Activated CD4-positive, alpha-beta T cell treated with anti-CD3 and anti-CD28 coated beads, Interleukin-2, amount 10 ng/mL, durations not matched to agents 7 days and 5 days (primary cell): ENCODE measurements around the gene RREB1. TPM values are rescaled to one million over a fixed set of nuclear protein-coding genes. Genes with fewer than 3 reads are reported as not detected.

Source experiments
- CTCF ChIA-PET: fragments of 350-600 bp; sonication (Branson Sonifier 250); formaldehyde crosslinking; loops from one replicate; lab custom pipeline; 2021; ENCODE audit warnings: antibody characterized with exemption; lab: Charles Lee
- POLR2A ChIA-PET: fragments of 350-600 bp; sonication (Branson Sonifier 250); formaldehyde crosslinking; loops from one replicate; lab custom pipeline; 2021; ENCODE audit warnings: antibody characterized with exemption; lab: Charles Lee
- DNase-seq: peaks from one replicate; pipeline ENCODE4 v3.0.0-alpha.2; 2020
- H3K27ac Mint-ChIP-seq: one replicate; pipeline ENCODE4 v1.8.0; 2021; ENCODE audit warnings: mild to moderate bottlenecking, moderate library complexity, mixed read lengths
- H3K27me3 Mint-ChIP-seq: one replicate; pipeline ENCODE4 v1.8.0; 2021; ENCODE audit warnings: mixed read lengths
- H3K36me3 Mint-ChIP-seq: one replicate; pipeline ENCODE4 v1.8.0; 2021; ENCODE audit warnings: low read depth, mixed read lengths
- H3K4me1 Mint-ChIP-seq: one replicate; pipeline ENCODE4 v1.8.0; 2021; ENCODE audit warnings: mixed read lengths
- H3K4me3 Mint-ChIP-seq: one replicate; pipeline ENCODE4 v1.8.0; 2021; ENCODE audit warnings: mild to moderate bottlenecking, moderate library complexity, mixed read lengths
- H3K9me3 Mint-ChIP-seq: one replicate; pipeline ENCODE4 v1.8.0; 2021; ENCODE audit warnings: mixed read lengths
- total RNA-seq, 2 experiments: library from RNA; stranded (reverse); gene quantifications; one replicate each; pipeline ENCODE4 v1.2.3, GENCODE V29; 2021

Gene RREB1
- total RNA-seq, 2 experiments from 2014 or later: 27.2 to 30.1 TPM

DNA sequence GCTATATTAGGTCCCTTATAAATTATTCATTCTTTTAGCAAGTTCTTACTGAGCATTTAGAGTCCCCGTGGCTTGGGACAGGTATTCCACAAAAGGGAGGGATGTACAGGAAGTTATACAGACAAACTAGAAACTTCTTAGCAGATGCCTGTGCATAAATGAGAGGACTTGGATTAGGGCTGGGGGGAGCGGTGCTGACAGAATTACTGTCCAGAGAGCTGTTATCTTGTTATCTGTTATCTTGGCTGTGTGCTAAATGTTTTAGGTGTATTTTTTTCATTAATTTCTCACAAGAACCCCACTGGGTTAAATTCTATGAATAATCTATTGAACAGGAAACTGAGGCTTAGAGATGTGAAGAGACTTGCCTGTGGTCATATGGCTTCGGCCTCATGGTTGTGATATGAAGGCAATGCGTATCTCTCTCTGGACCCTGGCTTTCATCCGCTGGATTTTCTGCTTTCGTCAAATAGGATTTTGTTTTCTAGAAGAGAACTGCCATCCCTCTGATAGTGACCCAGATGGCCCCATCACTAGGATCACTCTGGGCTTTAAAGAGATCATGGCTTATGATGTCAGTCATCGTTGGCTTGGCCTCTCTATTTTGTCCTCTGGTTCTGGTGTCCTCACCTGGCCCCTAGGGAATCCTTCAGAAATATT, 32.3 kb upstream of the RREB1 start:
- Mint-ChIP-seq H3K27ac (no peak overlapping the region), H3K36me3 (no peaks in the 10 kb centered on the region), H3K9me3 (no peaks in the 10 kb centered on the region), H3K4me3 (no peak overlapping the region), H3K27me3 (peaks cover 49% of the 10 kb centered on the region), H3K4me1 (peaks cover 22% of the 10 kb centered on the region)
- ChIA-PET POLR2A (interaction anchor here (0.6 kb wide), 1 partner anchor 187 kb away, joined by 6 read pairs; no protein-coding TSS in a partner anchor), CTCF (no interaction called here)
- no peak for DNase-seq

DNA sequence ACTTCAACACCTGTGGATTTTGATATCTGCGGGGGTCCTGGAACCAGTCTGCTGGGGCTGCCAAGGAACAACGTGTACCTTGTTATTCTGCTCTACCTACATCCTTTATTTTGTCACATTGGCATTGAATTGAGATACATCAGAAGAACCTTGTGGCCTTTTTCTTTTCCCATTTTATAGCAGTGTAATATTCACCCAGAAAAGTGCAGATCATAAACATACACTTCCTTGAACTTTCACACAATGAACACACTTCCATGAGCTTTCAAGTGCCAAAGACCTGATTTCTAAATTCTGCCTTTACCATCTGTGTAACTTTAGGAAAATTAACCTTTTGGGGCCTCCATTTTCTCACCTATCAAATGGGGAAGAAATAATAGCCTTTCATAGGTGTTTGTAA, 29.9 kb upstream of the RREB1 start:
- H3K4me3 Mint-ChIP-seq: no peak overlapping the region
- H3K36me3 Mint-ChIP-seq: no peaks in the 10 kb centered on the region
- peaks cover 46% of the 10 kb centered on the region for H3K27me3 Mint-ChIP-seq
- no peak overlapping the region for H3K27ac Mint-ChIP-seq
- no peak for DNase-seq
- ChIA-PET CTCF (interaction anchor here (1.5 kb wide), 1 partner anchor 10 kb away, joined by 3 read pairs; no protein-coding TSS in a partner anchor), POLR2A (interaction anchor here (0.6 kb wide), 2 partner anchors 92 to 99 kb away, joined by 3 to 4 read pairs; no protein-coding TSS in a partner anchor)
- peaks cover 21% of the 10 kb centered on the region for H3K4me1 Mint-ChIP-seq
- H3K9me3 Mint-ChIP-seq: no peaks in the 10 kb centered on the region

DNA sequence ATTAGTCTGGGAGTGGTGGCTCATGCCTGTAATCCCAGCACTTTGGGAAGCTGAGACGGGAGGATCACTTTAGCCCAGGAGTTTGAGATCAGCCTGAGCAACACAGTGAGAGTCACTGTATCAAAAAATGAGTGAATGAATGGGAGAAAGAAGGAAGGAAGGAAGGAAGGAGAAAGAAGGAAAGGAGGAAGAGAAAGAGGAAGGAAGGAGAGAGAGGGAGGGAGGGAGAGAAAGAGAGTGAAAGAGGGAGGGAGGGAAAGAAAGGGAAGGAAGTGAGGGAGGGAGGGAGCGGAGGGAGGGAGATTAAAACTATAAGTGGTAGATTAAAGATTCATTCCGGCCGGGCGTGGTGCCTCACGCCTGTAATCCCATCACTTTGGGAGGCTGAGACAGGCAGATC, 28.9 kb upstream of the RREB1 start:
- Mint-ChIP-seq H3K27me3 (peaks cover 47% of the 10 kb centered on the region), H3K9me3 (no peaks in the 10 kb centered on the region), H3K36me3 (no peaks in the 10 kb centered on the region), H3K4me1 (peaks cover 11% of the 10 kb centered on the region), H3K4me3 (no peak overlapping the region), H3K27ac (no peak overlapping the region)
- DNase-seq: no peak
- ChIA-PET POLR2A (no interaction called here), CTCF (interaction anchor here (1.5 kb wide), 1 partner anchor 9 kb away, joined by 3 read pairs; no protein-coding TSS in a partner anchor)

DNA sequence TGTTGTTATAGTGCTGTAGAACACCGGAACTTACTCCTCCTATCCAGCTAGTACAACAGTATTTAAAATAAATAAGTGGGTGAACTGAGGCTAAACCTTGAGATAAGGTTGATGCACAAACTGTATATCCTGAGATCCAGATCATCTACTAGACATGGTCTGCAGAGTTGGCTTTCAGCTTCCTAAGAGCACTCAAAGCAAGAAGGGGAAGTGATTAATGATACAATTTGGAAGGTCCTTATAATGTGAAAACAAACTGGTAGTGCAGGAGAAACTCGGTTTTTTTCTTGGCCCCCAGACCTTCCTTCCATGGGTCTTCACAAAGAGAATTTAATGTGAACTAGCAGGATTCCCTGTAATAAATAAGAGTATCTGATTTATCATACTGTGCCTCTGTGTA, 27.4 kb upstream of the RREB1 start:
- DNase-seq: no peak
- no peak overlapping the region for H3K4me3 Mint-ChIP-seq
- H3K36me3 Mint-ChIP-seq: no peaks in the 10 kb centered on the region
- peaks cover 51% of the 10 kb centered on the region for H3K27me3 Mint-ChIP-seq
- CTCF ChIA-PET: interaction anchor here (0.5 kb wide), 1 partner anchor 34 kb away, joined by 3 read pairs; no protein-coding TSS in a partner anchor
- H3K27ac Mint-ChIP-seq: no peak overlapping the region
- peaks cover 9% of the 10 kb centered on the region for H3K4me1 Mint-ChIP-seq
- no peaks in the 10 kb centered on the region for H3K9me3 Mint-ChIP-seq
- POLR2A ChIA-PET: no interaction called here

DNA sequence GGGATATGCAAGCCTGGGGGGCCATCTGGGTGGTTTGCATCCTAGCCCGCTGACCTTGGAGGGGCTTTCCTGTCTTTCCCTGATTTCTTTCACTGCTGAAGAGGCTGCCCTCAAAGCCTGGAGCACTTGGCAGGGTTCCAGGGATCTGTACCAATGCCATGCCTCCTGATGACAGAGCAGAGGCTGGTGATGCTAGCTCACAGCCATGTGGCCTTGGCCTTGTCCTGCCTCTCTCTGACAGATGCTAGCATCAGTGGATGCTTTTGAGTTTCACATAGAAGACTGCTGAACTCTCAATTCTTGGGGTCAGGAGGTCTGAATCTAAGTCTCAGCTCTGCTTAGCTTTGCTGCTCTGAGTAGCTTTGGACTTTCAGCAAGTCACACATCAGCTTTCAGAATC, 21.9 kb upstream of the RREB1 start:
- Mint-ChIP-seq H3K4me1 (peaks cover 32% of the 10 kb centered on the region), H3K4me3 (no peak overlapping the region), H3K36me3 (no peaks in the 10 kb centered on the region), H3K9me3 (no peaks in the 10 kb centered on the region), H3K27me3 (peaks cover 41% of the 10 kb centered on the region), H3K27ac (no peak overlapping the region)
- ChIA-PET POLR2A (interaction anchor here (1.1 kb wide), 1 partner anchor 14 kb away, joined by 3 read pairs; no protein-coding TSS in a partner anchor), CTCF (interaction anchor here (1.4 to 1.8 kb wide), 2 partner anchors 12 to 15 kb away, joined by 3 to 9 read pairs; no protein-coding TSS in a partner anchor)
- DNase-seq: no peak

DNA sequence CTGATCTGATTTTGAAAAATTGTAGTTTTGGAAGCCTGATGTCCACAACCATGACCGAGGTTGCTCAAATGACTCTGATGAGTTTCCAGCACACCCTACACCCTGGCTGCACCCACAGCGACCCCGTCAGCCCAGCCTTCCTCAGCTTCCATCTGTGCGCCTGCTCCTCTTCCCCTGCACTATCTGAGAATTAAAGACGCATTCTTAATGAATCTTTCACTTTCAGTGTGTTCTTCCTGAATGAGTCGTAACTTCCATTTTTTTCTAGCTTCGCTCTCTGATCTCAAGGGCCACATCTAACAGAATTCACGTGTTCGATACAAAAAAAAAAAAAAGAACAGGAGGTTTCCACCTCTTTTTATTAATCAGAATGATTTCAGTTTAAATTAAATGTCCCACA, 21.3 kb upstream of the RREB1 start:
- DNase-seq: peak; percentile 33
- ChIA-PET CTCF (interaction anchor here (0.6 to 1.8 kb wide), 5 partner anchors 12 to 987 kb away, joined by 3 to 9 read pairs (median 5); no protein-coding TSS in a partner anchor), POLR2A (interaction anchor here (1.1 kb wide), 1 partner anchor 15 kb away, joined by 3 read pairs; no protein-coding TSS in a partner anchor)
- H3K36me3 Mint-ChIP-seq: no peaks in the 10 kb centered on the region
- peaks cover 38% of the 10 kb centered on the region for H3K27me3 Mint-ChIP-seq
- H3K4me1 Mint-ChIP-seq: peaks cover 32% of the 10 kb centered on the region
- no peaks in the 10 kb centered on the region for H3K9me3 Mint-ChIP-seq
- H3K4me3 Mint-ChIP-seq: peak overlapping the region; percentile 60
- H3K27ac Mint-ChIP-seq: peak overlapping the region; percentile 67

DNA sequence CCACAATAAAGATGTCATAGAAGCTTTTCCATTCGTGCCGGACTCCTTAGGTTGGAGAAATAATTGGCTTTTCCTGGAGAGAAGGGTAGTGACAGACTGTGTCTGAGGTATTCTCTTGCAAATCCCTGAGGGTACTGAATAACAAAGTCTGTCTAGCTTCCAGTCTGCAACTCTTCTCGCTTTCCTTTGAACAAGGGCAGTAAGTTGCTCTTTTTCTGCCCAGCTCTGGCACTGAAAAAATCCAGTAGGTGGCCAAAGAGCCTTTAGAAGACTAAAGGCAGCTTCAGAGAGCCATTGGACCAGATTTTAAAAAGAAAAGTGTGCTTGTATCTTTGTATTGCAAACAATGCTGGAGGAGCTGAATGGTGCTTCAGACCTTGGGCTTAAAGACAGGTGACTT, 20.7 kb upstream of the RREB1 start:
- POLR2A ChIA-PET: interaction anchor here (1.1 kb wide), 1 partner anchor 16 kb away, joined by 3 read pairs; no protein-coding TSS in a partner anchor
- peaks cover 35% of the 10 kb centered on the region for H3K27me3 Mint-ChIP-seq
- peak overlapping the region; percentile 4 for H3K27ac Mint-ChIP-seq
- DNase-seq: no peak
- peak overlapping the region; percentile 60 for H3K4me3 Mint-ChIP-seq
- CTCF ChIA-PET: interaction anchor here (0.6 to 1.8 kb wide), 6 partner anchors 11 to 987 kb away, joined by 3 to 9 read pairs (median 4); no protein-coding TSS in a partner anchor
- no peaks in the 10 kb centered on the region for H3K9me3 Mint-ChIP-seq
- peaks cover 32% of the 10 kb centered on the region for H3K4me1 Mint-ChIP-seq
- H3K36me3 Mint-ChIP-seq: no peaks in the 10 kb centered on the region

DNA sequence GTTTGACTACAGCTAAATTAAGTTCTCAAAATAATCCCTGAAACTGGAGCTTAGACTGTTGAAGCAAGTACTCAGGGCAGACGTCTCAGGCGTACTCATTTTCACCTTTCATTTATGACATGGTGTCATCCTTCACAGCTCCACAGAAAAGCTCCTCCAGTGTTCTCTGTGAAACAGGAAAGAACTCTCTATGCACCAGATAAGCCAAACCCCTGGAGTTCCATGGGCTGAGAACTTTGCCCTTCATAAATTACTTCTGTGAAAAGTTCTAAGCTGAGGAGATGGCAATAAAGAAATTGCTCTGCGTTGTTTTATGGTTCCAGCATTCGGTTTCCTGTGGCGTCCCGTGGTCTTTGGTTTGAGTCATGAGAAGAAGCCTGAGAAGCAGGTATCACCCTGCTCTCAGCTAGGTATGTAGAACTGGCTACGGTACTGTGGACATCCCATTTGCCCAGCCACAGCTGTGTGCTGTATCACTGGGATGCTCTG, 20.2 kb upstream of the RREB1 start:
- Mint-ChIP-seq H3K4me1 (peaks cover 32% of the 10 kb centered on the region), H3K4me3 (peak overlapping the region; percentile 60), H3K27me3 (peaks cover 36% of the 10 kb centered on the region), H3K27ac (no peak overlapping the region), H3K36me3 (no peaks in the 10 kb centered on the region), H3K9me3 (no peaks in the 10 kb centered on the region)
- DNase-seq: peak; percentile 52
- ChIA-PET CTCF (interaction anchor here (0.8 to 1.0 kb wide), 3 partner anchors 9 to 48 kb away, joined by 3 read pairs; no protein-coding TSS in a partner anchor), POLR2A (interaction anchor here (0.6 kb wide), 1 partner anchor 73 kb away, joined by 10 read pairs; no protein-coding TSS in a partner anchor)

DNA sequence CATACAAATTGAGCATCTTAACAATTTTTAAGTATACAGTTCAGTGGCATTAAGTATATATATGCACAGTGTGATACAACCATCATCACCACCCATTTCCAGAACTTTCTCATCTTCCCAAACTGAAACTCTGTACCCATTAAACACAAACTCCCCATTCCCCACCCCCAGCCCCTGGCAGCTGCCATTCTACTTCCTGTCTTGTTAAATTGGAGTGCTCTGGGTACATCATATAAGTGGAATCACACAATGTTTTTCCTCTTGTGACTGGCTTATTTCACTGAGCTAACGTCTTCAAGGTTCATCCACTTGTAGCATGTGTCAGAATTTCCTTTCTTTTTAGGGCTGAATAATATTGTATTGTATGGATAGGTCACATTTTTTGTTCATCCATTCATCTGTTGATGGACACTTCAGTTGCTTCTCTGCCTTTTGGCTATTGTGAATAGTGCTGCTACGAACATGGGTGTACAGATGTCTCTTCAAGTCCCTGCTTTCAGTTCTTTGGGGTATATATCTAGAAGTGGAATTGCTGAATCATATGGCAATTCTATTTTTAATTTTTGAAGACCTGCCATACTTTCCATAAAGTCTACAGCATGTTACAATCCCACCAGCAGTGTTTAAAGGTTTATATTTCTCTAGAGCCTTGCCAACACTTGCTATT, 19.6 kb upstream of the RREB1 start:
- Mint-ChIP-seq H3K9me3 (no peaks in the 10 kb centered on the region), H3K27ac (no peak overlapping the region), H3K4me1 (peaks cover 32% of the 10 kb centered on the region), H3K27me3 (peaks cover 30% of the 10 kb centered on the region), H3K4me3 (no peak overlapping the region), H3K36me3 (no peaks in the 10 kb centered on the region)
- CTCF ChIA-PET: interaction anchor here (0.8 to 1.0 kb wide), 2 partner anchors 10 to 18 kb away, joined by 3 read pairs; no protein-coding TSS in a partner anchor
- no peak for DNase-seq
- POLR2A ChIA-PET: interaction anchor here (0.6 kb wide), 1 partner anchor 72 kb away, joined by 10 read pairs; no protein-coding TSS in a partner anchor

DNA sequence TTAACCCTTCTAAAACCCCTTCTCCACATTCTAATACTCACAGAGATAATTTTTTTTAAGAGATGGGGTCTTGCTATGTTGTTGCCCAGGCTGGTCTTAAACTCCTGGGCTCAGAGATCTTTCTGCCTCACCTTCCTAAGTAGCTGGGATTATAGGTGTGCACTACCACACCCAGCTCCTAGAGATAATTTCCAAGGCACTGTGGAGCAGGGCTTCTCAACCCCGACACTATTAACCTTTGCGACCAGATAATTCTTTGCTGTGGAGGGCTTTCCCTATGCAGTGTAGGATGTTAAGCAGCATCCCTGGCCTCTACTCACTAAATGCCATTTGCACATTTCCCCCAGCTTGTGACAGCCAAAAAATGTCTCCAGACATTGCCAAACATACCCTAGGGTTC, 8.8 kb upstream of the RREB1 start:
- Mint-ChIP-seq H3K27ac (no peak overlapping the region), H3K4me1 (peaks cover 3% of the 10 kb centered on the region), H3K27me3 (peaks cover 24% of the 10 kb centered on the region), H3K36me3 (no peaks in the 10 kb centered on the region), H3K4me3 (no peak overlapping the region), H3K9me3 (no peaks in the 10 kb centered on the region)
- no peak for DNase-seq
- ChIA-PET CTCF (interaction anchor here (1.9 to 2.0 kb wide), 2 partner anchors 13 to 17 kb away, joined by 4 to 9 read pairs; no protein-coding TSS in a partner anchor), POLR2A (no interaction called here)

DNA sequence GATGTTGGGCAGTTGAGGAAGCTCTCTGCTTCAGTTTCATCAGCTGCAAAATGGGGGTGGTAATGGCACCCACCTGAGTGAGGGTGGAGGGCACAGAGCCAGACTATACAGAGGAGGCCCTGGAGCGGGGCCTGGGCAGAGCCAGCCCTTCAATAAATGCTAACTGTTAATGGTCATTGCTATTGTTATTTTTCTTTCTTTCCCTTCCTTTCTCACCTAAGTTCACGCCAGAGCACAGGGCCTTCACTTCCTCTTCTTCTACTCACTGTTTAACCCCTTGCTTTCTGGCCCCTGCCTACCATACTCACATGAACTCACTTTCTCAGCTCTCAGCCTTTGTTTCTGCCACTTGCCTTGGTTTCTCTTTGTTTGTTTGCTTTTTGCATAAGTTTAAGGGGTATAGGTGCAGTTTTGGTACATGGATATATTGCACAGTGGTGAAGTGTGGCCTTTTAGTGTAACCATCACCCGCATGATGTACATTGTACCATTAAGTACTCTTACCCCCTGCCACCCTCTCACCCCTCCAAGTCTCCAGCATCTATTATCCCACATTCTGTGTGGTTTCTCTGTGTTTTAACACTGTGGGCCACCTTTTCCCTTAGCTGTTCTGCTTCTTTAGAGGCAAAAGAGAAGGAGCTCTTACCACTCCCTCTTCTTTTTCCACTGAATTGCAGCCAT, 7.5 kb upstream of the RREB1 start:
- H3K27me3 Mint-ChIP-seq: peaks cover 21% of the 10 kb centered on the region
- CTCF ChIA-PET: interaction anchor here (1.9 kb wide), 1 partner anchor 18 kb away, joined by 4 read pairs; no protein-coding TSS in a partner anchor
- peaks cover 3% of the 10 kb centered on the region for H3K4me1 Mint-ChIP-seq
- H3K9me3 Mint-ChIP-seq: no peaks in the 10 kb centered on the region
- no peaks in the 10 kb centered on the region for H3K36me3 Mint-ChIP-seq
- no peak overlapping the region for H3K27ac Mint-ChIP-seq
- POLR2A ChIA-PET: no interaction called here
- no peak overlapping the region for H3K4me3 Mint-ChIP-seq
- no peak for DNase-seq

DNA sequence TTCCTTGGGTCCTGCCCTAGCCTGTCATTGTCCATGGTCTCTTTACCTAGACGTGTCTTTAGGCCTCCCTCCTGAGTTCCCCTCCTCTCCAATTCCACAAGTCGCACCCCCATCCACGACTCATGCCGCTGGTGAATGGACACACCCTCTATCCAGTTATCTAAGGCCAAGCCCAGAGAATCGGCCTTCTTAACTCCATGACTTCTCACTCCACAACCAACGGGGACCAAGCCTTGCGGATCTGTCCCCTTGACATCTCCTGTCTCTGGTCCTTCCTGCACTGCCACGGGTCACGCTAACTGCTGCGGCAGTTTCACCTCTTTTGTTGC, 7.0 kb upstream of the RREB1 start:
- Mint-ChIP-seq H3K27ac (no peak overlapping the region), H3K4me1 (peaks cover 3% of the 10 kb centered on the region), H3K36me3 (no peaks in the 10 kb centered on the region), H3K27me3 (peaks cover 21% of the 10 kb centered on the region), H3K9me3 (no peaks in the 10 kb centered on the region), H3K4me3 (no peak overlapping the region)
- ChIA-PET POLR2A (no interaction called here), CTCF (no interaction called here)
- DNase-seq: no peak
